ENCODE results near the gene BTBD7.

Gene BTBD7

DNA sequence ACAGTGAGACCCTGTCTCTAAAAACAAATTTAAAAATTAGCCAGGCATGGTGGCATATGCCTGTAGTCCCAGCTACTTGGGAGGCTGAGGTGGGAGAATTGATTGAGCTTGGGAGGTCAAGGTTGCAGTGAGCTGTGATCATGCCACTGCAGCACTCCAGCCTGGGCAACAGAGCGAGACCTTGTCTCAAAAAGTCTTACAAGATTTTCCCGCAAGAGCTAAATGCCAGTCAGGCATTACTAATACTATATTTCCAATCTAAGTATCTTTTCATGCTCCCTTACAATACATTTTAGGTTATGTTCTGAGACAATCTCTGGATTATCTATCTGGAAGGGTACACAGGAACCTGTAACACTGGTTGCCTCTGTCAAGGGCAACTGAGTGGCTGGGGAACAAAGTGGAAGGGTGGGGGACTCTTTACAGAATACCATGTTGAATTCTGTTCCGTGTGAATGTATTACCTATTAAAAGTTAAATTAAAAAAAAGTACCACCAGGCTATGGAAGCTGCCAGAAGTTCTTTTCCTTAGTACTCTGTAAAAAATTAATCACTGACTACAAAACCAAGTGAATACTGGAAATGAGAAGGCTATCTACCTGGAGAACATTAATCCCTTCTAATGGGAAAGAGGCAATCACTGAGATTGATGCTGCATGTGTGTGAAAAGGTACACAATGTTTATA lies 56.7 kb downstream of the BTBD7 start:
- Mint-ChIP-seq H3K4me3 (no peak overlapping the region), H3K27ac (peak overlapping the region; percentile 22), H3K4me1 (peaks cover 43% of the 10 kb centered on the region), H3K36me3 (ENCODE audit: low read depth) (peaks cover 48% of the 10 kb centered on the region), H3K27me3 (ENCODE audit: low read depth, poor library complexity) (no peaks in the 10 kb centered on the region), H3K9me3 (no peaks in the 10 kb centered on the region)
- DNase-seq, result no peak
- TF ChIP-seq, protein P1, sequence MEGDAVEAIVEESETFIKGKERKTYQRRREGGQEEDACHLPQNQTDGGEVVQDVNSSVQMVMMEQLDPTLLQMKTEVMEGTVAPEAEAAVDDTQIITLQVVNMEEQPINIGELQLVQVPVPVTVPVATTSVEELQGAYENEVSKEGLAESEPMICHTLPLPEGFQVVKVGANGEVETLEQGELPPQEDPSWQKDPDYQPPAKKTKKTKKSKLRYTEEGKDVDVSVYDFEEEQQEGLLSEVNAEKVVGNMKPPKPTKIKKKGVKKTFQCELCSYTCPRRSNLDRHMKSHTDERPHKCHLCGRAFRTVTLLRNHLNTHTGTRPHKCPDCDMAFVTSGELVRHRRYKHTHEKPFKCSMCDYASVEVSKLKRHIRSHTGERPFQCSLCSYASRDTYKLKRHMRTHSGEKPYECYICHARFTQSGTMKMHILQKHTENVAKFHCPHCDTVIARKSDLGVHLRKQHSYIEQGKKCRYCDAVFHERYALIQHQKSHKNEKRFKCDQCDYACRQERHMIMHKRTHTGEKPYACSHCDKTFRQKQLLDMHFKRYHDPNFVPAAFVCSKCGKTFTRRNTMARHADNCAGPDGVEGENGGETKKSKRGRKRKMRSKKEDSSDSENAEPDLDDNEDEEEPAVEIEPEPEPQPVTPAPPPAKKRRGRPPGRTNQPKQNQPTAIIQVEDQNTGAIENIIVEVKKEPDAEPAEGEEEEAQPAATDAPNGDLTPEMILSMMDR (IDR thresholded peaks at IDR 0.05), result no peak

DNA sequence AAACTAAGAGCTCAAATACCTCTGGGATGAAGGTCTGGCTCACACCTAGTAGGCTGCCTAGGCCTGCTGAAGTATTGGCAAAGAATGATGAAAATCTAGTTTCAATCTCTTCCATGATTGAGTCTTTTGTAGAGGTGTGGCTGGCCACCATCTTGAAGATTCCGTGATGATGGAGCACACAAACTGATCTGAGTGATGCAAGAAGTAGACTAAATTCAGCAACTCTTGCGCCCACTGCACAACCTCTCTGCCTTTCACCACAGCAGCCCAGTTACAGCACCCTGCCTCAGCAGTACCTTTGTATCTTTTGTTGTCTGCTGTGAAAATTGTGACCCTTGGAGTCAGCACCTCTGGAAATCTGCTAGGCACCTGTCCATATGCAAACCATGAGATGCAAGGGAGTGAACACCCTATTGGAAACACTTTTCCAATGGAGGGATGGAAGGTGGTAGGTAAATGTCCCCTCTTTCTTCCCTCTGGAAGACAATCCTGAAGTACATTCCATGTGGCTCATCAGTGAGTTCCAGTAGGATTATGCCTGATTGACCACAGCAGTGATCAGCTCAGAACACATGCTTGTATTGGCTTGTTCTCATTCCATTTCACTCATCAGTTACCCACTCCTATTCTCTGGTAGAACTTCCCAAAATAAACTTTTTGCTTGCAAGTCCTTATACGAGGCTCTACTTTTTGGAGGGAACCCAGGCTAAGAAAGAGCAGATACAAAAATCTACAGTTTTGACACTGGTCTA lies 58.6 kb downstream of the BTBD7 start:
- Mint-ChIP-seq H3K36me3 (ENCODE audit: low read depth) (peaks cover 48% of the 10 kb centered on the region), H3K9me3 (no peaks in the 10 kb centered on the region), H3K27me3 (ENCODE audit: low read depth, poor library complexity) (no peaks in the 10 kb centered on the region), H3K4me1 (peaks cover 48% of the 10 kb centered on the region), H3K27ac (no peak overlapping the region), H3K4me3 (no peak overlapping the region)
- DNase-seq, result no peak
- TF ChIP-seq, protein P1 (IDR thresholded peaks at IDR 0.05), result no peak

DNA sequence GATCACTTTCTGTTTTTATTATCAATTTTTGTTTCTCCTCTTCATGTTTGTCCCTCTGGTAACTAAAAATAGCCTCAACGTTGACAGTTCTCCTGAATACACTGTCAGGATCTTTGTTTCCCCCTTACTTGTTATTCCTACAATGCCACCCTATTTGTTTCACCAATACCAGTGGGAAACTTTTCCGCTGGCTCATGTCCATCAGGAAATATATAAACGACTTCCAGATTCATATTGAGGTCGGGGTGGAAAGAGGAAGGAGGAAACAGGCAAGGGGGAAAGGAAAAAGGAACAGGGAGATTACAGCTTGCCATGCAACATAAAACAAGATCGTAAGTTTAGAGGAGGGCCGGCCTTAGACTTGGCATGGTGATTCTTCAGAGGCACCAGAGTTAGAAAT lies 61.7 kb downstream of the BTBD7 start:
- Mint-ChIP-seq H3K4me3 (no peak overlapping the region), H3K27me3 (ENCODE audit: low read depth, poor library complexity) (no peaks in the 10 kb centered on the region), H3K36me3 (ENCODE audit: low read depth) (peaks cover 35% of the 10 kb centered on the region), H3K27ac (peak overlapping the region; percentile 44), H3K4me1 (peaks cover 44% of the 10 kb centered on the region), H3K9me3 (no peaks in the 10 kb centered on the region)
- DNase-seq, result no peak
- TF ChIP-seq, protein P1 (IDR thresholded peaks at IDR 0.05), result no peak

DNA sequence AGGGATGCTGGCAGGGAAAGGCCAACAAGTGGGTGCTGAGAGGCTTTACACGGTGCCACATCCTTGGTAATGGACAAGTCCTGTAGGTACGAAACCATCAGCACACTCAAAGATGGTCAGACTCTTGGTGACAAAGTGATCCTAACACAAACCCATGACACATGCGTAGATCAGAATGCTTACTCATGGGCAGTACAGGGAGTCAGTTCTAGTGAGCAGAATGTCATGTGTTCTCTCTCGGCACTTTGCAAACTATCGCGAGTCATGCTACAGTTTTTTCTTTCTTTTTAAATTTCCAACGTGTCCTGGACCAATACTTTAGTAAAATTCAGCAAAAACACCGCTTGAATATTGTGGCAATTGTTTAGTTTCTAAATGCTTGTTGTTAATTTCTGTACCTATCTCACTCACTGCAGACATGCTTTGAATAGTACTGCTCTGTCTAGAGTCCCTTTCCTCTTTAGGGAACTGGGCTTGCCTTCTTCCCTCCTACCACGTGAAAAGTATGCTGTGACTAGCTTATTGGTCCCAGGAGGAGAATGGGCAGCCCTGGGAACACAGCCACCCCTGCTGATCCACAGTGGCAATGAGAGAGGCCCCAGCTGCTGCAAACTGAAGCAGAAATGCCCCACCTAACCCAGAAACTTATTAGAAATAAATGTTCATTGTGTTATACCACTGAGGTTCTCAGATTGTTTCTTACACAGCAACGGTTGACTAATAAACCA lies 63.3 kb downstream of the BTBD7 start:
- TF ChIP-seq, protein P1 (IDR thresholded peaks at IDR 0.05), result no peak
- H3K27ac Mint-ChIP-seq, result peak overlapping the region; percentile 86
- H3K9me3 Mint-ChIP-seq, result no peaks in the 10 kb centered on the region
- no peaks in the 10 kb centered on the region for H3K27me3 Mint-ChIP-seq (ENCODE audit: low read depth, poor library complexity)
- DNase-seq, result no peak
- no peak overlapping the region for H3K4me3 Mint-ChIP-seq
- peaks cover 44% of the 10 kb centered on the region for H3K4me1 Mint-ChIP-seq
- peaks cover 26% of the 10 kb centered on the region for H3K36me3 Mint-ChIP-seq (ENCODE audit: low read depth)

DNA sequence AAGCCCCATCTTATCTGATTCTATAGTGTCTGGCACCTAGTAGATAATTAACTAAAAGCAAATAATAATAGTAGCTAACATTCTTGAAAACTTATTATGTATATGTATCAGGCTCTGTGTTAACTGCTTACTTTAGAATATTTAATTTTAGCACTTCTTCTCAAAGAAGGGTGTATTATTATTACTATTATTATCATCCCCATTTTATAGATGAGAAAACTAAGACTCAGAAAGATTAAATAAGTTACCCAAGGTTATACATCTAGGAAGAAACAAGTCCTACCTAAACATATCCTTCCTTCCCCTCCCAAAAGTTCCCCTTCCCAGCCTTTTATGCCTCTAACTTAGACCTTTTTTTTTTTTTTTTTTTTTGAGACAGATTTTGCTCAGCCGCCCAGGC lies 64.4 kb downstream of the BTBD7 start:
- Mint-ChIP-seq H3K27ac (no peak overlapping the region), H3K4me3 (no peak overlapping the region), H3K27me3 (ENCODE audit: low read depth, poor library complexity) (no peaks in the 10 kb centered on the region), H3K9me3 (no peaks in the 10 kb centered on the region), H3K4me1 (peaks cover 44% of the 10 kb centered on the region), H3K36me3 (ENCODE audit: low read depth) (peaks cover 20% of the 10 kb centered on the region)
- TF ChIP-seq, protein P1 (IDR thresholded peaks at IDR 0.05), result no peak
- no peak for DNase-seq

Measured in nephron progenitor cell (in vitro differentiated cells).